SHP77 treated with DMSO at 0.1 percent for 48 hours (cell line): ENCODE data around the gene CTNND2.

Experiments
- DNase-seq: peaks from one replicate; lab custom pipeline; 2025; lab: John Stamatoyannopoulos, UW

Gene CTNND2

DNA sequence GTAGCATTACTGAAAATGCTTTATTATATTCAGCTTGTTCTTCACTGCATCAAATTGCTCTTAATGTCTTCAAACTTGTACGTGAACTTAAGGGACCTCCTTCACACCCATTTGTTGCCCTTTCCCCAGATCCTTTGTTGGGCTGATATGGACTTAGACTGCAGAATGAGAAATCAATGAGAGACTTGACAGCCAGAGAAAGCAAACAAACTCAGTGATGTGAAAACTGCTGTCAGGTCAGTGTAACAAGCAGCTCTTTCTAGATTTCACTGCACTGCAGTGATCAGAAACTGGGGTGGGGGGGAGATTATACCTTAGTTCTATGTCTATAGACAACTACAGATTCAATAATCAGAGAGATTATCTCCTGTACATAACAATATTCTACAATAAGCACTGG is 652.2 kb downstream of the CTNND2 start:
- no peak for DNase-seq

DNA sequence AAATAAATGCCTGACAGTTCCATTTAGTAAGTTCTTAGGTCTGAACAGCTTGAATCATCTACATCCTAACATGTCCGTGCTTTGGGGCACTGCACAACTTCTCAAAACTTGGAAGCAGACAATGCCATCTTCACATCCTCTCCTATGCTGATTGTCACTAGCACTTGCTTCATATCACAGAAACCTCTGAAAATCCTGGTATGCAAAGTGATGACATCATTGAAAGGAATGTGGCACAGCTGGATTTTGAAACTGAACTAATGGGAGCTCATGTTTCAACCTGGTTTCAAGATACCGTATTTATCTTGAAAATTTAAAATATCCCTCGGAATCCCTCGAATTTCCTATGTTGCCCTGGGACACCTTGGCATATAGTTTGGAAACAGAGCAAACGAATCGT is 653.0 kb downstream of the CTNND2 start:
- no peak for DNase-seq

- DNase-seq: no peak
Measured at GRCh38 chr5:11248966-11249365, 655.3 kb downstream of the CTNND2 start.

DNA sequence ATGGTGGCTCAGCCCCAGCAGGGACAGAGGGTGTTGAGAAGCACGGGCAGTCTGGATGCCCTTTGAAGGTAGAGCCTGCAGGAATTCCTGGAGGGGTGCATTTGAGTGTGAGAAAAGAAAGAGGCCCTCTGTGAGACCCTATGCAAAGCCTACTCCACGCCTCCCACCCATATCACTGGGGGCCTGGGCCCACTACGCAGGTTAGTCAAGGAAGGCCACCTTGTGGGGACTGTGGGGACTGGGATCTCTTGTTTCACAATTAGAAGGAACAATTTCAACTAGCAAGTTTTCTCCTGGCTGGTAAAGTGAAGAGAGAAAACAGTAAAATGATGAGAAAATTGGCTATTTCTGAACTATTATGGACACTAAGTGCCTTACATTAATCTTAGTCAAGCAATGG is 657.0 kb downstream of the CTNND2 start:
- DNase-seq: no peak

DNA sequence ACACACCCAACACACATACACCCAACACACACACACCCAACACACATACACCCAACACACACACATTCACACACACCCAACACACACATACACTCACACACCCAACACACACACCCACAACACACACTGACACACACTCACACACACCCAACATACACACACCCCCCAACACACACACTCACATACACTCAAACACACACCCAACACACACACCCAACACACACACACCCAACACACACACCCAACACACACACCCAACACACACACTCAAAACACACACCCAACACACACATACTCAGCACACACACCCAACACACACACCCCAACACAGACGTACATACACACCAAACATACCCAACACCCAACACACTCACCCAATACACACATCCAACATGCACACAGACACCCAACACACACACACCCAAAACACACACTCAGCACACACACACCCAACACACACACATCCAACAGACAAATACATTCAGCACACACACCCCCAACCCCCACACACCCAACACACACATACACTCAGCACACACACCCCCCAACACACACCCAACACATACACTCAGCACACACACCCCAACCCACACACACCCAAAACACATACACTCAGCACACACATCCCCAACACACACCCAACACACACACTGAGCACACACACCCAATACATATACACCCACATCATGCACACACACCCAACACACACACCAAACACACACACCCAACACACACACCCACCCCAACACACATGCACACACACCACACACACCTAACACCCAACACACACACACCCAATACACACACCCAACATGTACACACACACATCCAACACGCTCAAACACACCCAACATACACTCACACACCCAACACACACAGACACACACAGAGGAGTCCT is 663.7 kb downstream of the CTNND2 start:
- no peak for DNase-seq

GRCh38 chr5:11239261-11240015 is 664.8 kb downstream of the CTNND2 start:
- no peak for DNase-seq

- no peak for DNase-seq
Measured at GRCh38 chr5:11234501-11234911, 669.7 kb downstream of the CTNND2 start.

DNA sequence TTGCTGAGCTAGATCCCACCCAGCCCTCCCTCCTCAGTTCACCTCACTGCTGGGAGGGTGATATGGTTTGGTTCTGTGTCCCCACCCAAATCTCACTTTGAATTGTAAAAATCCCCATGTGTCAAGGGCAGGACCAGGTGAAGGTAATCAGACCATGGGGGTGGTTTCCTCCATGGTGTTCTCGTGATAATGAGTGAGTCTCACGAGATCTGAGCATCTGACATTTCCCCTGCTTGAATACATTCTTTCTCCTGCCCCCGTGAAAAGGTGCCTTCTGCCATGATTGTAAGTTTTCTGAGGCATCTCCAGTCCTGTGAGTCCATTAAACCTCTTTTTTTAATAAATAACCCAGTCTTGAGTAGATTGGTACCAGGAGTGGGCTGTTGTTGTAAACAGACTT is 673.4 kb downstream of the CTNND2 start:
- DNase-seq: no peak

- DNase-seq: no peak
Measured at GRCh38 chr5:11227064-11227463, 677.2 kb downstream of the CTNND2 start.

DNA sequence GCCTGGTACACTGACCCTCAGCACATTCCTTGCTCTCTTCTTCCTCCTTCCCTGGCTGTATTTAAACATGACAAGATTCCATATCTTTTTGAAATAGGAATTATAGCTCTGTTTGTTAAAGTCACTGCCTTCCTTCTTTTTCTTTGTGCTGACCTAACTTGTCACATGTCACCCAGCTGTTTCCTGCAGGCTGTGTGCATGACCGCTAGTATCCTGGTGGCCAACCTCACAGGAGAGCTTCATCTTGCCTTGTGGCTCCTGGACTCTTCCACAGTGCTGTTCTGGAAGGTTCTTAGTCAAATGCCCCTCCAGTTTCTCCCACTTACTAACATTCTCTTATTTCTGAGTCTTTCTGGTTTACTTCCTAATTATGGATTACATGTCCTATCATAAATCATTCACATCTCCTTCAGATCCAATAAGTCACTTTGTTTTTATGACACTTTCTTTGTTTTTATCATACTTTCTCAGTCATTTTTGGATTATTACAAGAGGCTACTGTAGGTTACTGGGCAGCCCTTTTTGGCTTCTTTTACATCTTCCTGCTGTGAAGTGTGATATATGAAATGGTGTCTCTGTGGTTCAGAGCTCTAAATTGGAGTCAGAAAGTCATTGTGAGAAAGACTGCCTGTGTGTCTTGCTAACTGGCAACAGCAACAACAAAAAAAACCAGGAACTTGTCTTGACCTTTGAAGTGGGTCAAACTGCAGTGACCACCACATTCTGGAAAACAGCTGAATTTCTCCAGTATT is 679.6 kb downstream of the CTNND2 start:
- DNase-seq: no peak

DNA sequence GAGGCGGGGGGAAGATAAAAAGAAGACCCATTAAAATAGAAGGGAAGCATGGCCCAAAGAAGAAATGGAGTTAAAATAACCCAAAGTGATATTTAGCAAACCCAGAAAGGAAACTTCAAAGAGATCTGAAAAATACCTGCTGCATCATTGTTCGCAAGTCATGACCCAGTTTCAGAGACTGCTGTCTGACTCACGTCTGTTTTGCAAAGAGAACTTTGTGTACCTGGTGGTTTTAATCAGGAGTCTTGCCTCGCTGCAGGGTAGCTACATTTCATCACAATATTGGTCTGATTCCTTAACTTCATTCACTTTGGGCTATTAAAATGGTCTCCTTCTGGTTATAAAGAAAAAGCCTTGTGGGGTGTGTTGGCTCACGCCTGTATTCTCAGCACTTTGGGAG is 682.1 kb downstream of the CTNND2 start:
- DNase-seq: no peak

- DNase-seq: no peak
Measured at GRCh38 chr5:11214864-11215644, 689.2 kb downstream of the CTNND2 start.

GRCh38 chr5:11212706-11213105 is 691.5 kb downstream of the CTNND2 start:
- DNase-seq: no peak

- no peak for DNase-seq
Measured at GRCh38 chr5:11197726-11198125, 706.5 kb downstream of the CTNND2 start.

GRCh38 chr5:11191673-11192072 is 712.6 kb downstream of the CTNND2 start:
- no peak for DNase-seq

DNA sequence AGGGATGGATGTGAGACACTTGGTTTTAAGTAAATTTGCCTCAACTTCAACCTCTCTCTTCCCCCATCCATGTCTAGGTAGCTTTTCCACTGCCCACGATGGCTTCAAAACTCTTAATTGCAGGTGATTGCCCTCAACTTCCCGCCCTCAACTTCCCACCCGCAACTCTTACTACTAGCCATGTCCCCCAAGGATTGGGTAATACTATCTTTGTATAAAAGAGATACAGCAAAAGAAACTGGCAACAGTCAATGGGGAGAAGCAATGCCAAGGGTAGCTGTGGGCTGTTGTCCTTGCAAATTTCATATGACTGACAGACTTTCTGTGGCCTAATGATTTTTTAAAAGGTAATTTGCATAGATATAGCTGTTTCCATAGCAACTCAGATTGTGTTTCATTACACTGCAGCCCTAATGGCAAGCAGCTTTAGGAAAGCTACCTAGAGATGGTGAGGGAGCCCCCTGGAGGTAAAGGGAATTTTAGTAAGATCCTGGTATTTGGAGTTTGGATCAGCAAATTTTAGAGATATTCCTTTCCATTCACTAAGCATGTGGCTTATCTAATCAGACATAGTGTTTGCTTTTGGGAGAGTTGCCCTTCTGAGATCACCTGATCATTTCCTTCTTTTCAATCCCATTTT is 721.7 kb downstream of the CTNND2 start:
- peak; percentile 38 for DNase-seq

GRCh38 chr5:11181940-11182339 is 722.3 kb downstream of the CTNND2 start:
- no peak for DNase-seq

- no peak for DNase-seq
Measured at GRCh38 chr5:11180890-11181289, 723.4 kb downstream of the CTNND2 start.

DNA sequence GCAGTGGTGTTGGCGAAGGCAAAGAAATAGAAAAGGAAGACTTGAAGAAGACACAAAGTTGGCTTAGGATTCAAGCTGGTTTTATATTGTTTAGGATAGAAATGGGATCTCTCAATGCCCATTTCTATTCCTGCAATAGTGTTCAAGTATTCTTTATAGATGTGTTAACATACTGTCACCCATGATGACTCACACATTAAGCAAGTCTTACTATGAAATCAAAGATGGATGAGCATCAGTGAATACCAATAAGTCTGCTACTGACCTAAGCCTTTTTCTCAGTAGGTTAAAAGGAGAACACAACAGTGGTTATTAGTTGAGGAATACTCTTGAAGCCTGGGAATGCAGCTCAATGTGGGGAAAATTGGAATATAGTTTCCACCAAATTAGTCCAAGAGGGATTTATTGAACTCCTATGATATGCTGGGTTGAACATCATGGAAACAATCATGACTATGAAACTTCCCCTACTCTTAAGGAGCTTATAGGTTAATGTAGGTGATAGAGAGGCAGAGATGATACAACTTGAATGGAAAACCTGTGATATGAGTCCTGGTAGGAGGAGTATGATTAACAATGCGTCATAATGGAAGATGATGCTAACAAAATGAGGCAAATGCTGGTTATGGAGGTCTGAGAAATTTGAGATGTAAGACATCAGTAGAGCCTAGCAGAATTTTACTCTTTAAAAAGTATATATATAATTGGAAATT is 726.1 kb downstream of the CTNND2 start:
- DNase-seq: no peak

GRCh38 chr5:11174591-11174990 is 729.7 kb downstream of the CTNND2 start:
- DNase-seq: no peak

GRCh38 chr5:11172484-11172883 is 731.8 kb downstream of the CTNND2 start:
- no peak for DNase-seq
